SK-N-SH (cell line): Measurements from ENCODE around the gene ASCC3. TPM values are rescaled to one million over a fixed set of nuclear protein-coding genes. Genes with fewer than 3 reads are reported as not detected.

Experiments used
- CTCF ChIA-PET: fragments of 300-600, 350-600 bp; formaldehyde crosslinking; extraction: SDS; loops from one replicate; lab custom pipeline; 2021; lab: Yijun Ruan, JAX
- POLR2A ChIA-PET: fragments of 350-600 bp; sonication (Branson Sonifier 250); formaldehyde crosslinking; extraction: SDS; loops from one replicate; lab custom pipeline; 2020; ENCODE audit warnings: antibody characterized with exemption, inconsistent platforms; lab: Yijun Ruan, JAX
- DNase-seq: peaks from one replicate; pipeline ENCODE4 v3.0.0; 2012
- H2AFZ ChIP-seq: fragments of 200-600 bp; sonication (generic); 2 replicates; pipeline ENCODE4 v1.8.1; 2016; ENCODE audit warnings: antibody characterized with exemption, mild to moderate bottlenecking, low read depth
- H3F3A ChIP-seq: fragments of 200-600 bp; sonication (generic); replicated peaks from 2 replicates; pipeline ENCODE3; 2016; ENCODE audit warnings: antibody characterized with exemption, mild to moderate bottlenecking; ENCODE audit not compliant: insufficient read depth
- H3K27ac ChIP-seq, 2 experiments: fragments of 200-500 bp in 1 of 2; fragments of 200-600 bp in 1 of 2; sonication (Bioruptor generic) in 1 of 2; sonication (generic), shearing (Covaris generic) in 1 of 2; 2 replicates each; pipeline versions ENCODE4 v1.5.1 to v1.6.1; 2014 to 2016; ENCODE audit warnings: low read depth in 2 of 2, inconsistent platforms in 1 of 2, low read length in 1 of 2, mild to moderate bottlenecking in 1 of 2, mixed read lengths in 1 of 2
- H3K27me3 ChIP-seq: fragments of 200-600 bp; sonication (generic), shearing (Covaris generic); 2 replicates; pipeline ENCODE4 v1.6.1; 2016; ENCODE audit warnings: mixed run types; ENCODE audit not compliant: insufficient read depth
- H3K36me3 ChIP-seq, 2 experiments: fragments of 200-500 bp in 1 of 2; fragments of 200-600 bp in 1 of 2; sonication (Bioruptor generic) in 1 of 2; sonication (generic) in 1 of 2; replicated peaks in 1 of 2; 2 replicates each; pipeline versions ENCODE3 to v1.5.1; 2014 to 2016; ENCODE audit warnings: low read length in 1 of 2, mild to moderate bottlenecking in 1 of 2; ENCODE audit not compliant: insufficient read depth in 2 of 2, control insufficient read depth in 1 of 2
- H3K4me1 ChIP-seq, 2 experiments: fragments of 200-500 bp in 1 of 2; fragments of 200-600 bp in 1 of 2; sonication (Bioruptor generic) in 1 of 2; sonication (generic), shearing (Covaris generic) in 1 of 2; 2 replicates each; pipeline versions ENCODE4 v1.5.1 to v1.6.1; 2014 to 2016; ENCODE audit warnings: low read depth in 1 of 2, low read length in 1 of 2, mixed run types in 1 of 2; ENCODE audit not compliant: insufficient read depth in 2 of 2, control insufficient read depth in 1 of 2
- H3K4me2 ChIP-seq: fragments of 200-600 bp; sonication (generic), shearing (Covaris generic); 2 replicates; pipeline ENCODE4 v1.6.1; 2017; ENCODE audit warnings: mixed run types
- H3K4me3 ChIP-seq, 2 experiments: fragments of 200-500 bp in 1 of 2; fragments of 200-600 bp in 1 of 2; sonication (Bioruptor generic) in 1 of 2; sonication (generic), shearing (Covaris generic) in 1 of 2; 2 replicates each; pipeline versions ENCODE4 v1.5.1 to v1.8.1; 2014 to 2016; ENCODE audit warnings: low read depth in 2 of 2, inconsistent platforms in 1 of 2, low read length in 1 of 2, mild to moderate bottlenecking in 1 of 2, mixed read lengths in 1 of 2, moderate library complexity in 1 of 2
- H3K79me2 ChIP-seq: fragments of 200-600 bp; sonication (generic); 2 replicates; pipeline ENCODE4 v1.8.1; 2017; ENCODE audit warnings: mild to moderate bottlenecking; ENCODE audit not compliant: insufficient read depth
- H3K9ac ChIP-seq: fragments of 200-600 bp; sonication (generic); 2 replicates; pipeline ENCODE4 v1.6.1; 2017; ENCODE audit warnings: mixed run types
- H3K9me2 ChIP-seq: fragments of 200-600 bp; sonication (generic); 2 replicates; pipeline ENCODE4 v1.6.1; 2017; ENCODE audit warnings: mixed run types
- H3K9me3 ChIP-seq: fragments of 200-600 bp; sonication (generic); 2 replicates; pipeline ENCODE4 v1.6.1; 2017; ENCODE audit warnings: mixed run types, mild to moderate bottlenecking, moderate library complexity
- H4K20me1 ChIP-seq: fragments of 200-600 bp; sonication (generic); 2 replicates; pipeline ENCODE4 v1.6.1; 2017; ENCODE audit warnings: mild to moderate bottlenecking, mixed run types; ENCODE audit not compliant: insufficient read depth
- CHD2 ChIP-seq: fragments of 150-350 bp; IDR thresholded peaks from 2 replicates; pipeline ENCODE4 v1.6.1; 2018; ENCODE audit warnings: low read length; ENCODE audit not compliant: partially characterized antibody
- EP300 ChIP-seq, 2 experiments: IDR thresholded peaks; 2 replicates each; pipeline versions ENCODE4 v1.4.0 to v1.6.1; 2012; ENCODE audit warnings: borderline replicate concordance in 1 of 2, low read depth in 1 of 2, low read length in 1 of 2
- FOSL2 ChIP-seq: IDR thresholded peaks from 2 replicates; pipeline ENCODE4 v1.4.0; 2012; ENCODE audit warnings: low read depth, mild to moderate bottlenecking, moderate library complexity, borderline replicate concordance
- GABPA ChIP-seq: IDR thresholded peaks from 2 replicates; pipeline ENCODE4 v1.4.0; 2012; ENCODE audit warnings: low read depth, mild to moderate bottlenecking
- GATA2 ChIP-seq: sonication (generic); formaldehyde crosslinking; IDR thresholded peaks from 2 replicates; pipeline ENCODE4 v1.5.0; 2020; ENCODE audit warnings: mild to moderate bottlenecking, missing genetic modification reagents
- JUND ChIP-seq: IDR thresholded peaks from 2 replicates; pipeline ENCODE4 v1.4.0; 2012
- POLR2AphosphoS5 ChIP-seq: IDR thresholded peaks from 2 replicates; pipeline ENCODE4 v1.6.1; 2012; ENCODE audit warnings: low read depth, low read length
- RAD21 ChIP-seq: IDR thresholded peaks from 2 replicates; pipeline ENCODE4 v1.6.1; 2012; ENCODE audit warnings: mild to moderate bottlenecking, low read length
- SIN3A ChIP-seq: IDR thresholded peaks from 2 replicates; pipeline ENCODE4 v1.6.1; 2012; ENCODE audit warnings: low read depth, mild to moderate bottlenecking, low read length, moderate library complexity, borderline replicate concordance
- TEAD4 ChIP-seq: IDR thresholded peaks from 2 replicates; pipeline ENCODE4 v1.4.0; 2012; ENCODE audit warnings: mild to moderate bottlenecking, borderline replicate concordance; ENCODE audit not compliant: insufficient read depth
- WGBS: methylation state at CpG from one replicate; pipeline ENCODE4 v1.1.6; 2017; ENCODE audit warnings: low lambda C conversion rate; 5-methylcytosine and 5-hydroxymethylcytosine counted together
- polyA plus RNA-seq, 3 experiments: library from polyadenylated mRNA; depleted of rRNA; stranded (reverse); fragments of >200 nt; gene quantifications; 2 replicates each; pipeline ENCODE4 v1.2.3, GENCODE V29; 2012
- TF ChIP-seq, protein P1 (sequence below): fragments of 150-350 bp; IDR thresholded peaks from 2 replicates; pipeline ENCODE4 v1.6.1; 2016; ENCODE audit warnings: mild to moderate bottlenecking, low read depth, low read length
- TF ChIP-seq, protein P2 (sequence below): IDR thresholded peaks from 2 replicates; pipeline ENCODE4 v1.6.1; 2012; ENCODE audit warnings: mild to moderate bottlenecking, low read depth, low read length, moderate library complexity
- TF ChIP-seq, protein P3 (sequence below): IDR thresholded peaks from 2 replicates; pipeline ENCODE4 v1.4.0; 2012; ENCODE audit warnings: low read depth, borderline replicate concordance
- TF ChIP-seq, protein P4 (sequence below): fragments of 200-600 bp; sonication (generic); IDR thresholded peaks from 2 replicates; pipeline ENCODE4 v1.6.1; 2017; ENCODE audit warnings: antibody characterized with exemption, mild to moderate bottlenecking, moderate library complexity
- TF ChIP-seq, protein P5 (sequence below): IDR thresholded peaks from 2 replicates; pipeline ENCODE4 v1.4.0; 2012; ENCODE audit warnings: low read depth, borderline replicate concordance
- TF ChIP-seq, protein P6 (sequence below): fragments of 150-350 bp; IDR thresholded peaks from 2 replicates; pipeline ENCODE4 v1.6.1; 2017; ENCODE audit warnings: antibody characterized with exemption, low read length, low read depth, borderline replicate concordance

The ASCC3 gene
- polyA plus RNA-seq, 1 of the 3 experiments (the other 2 are of a cell fraction), result 17.9 TPM

DNA sequence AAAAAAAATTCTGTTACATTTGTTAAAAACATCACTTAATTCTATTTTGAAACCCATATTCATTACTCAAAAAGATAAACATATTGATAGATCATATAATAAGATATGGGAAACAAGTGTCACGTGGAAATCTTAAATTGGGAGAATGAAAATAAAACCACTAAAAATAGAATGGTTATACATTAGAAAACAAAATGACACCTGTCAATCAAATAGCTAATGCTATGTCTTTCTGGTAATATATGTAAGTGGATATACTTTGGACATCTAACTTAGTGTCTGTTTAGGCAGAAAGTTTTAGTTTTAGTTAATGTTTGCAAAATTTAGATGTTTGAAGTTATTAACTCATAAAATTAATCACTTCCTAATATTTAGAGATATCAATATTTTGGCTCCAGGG lies 321.3 kb downstream of the ASCC3 start:
- no peak overlapping the region for H3K27ac ChIP-seq
- H3K36me3 ChIP-seq, result peaks cover 0 to 19% of the 10 kb centered on the region in 2 experiments
- TF ChIP-seq, protein P1, sequence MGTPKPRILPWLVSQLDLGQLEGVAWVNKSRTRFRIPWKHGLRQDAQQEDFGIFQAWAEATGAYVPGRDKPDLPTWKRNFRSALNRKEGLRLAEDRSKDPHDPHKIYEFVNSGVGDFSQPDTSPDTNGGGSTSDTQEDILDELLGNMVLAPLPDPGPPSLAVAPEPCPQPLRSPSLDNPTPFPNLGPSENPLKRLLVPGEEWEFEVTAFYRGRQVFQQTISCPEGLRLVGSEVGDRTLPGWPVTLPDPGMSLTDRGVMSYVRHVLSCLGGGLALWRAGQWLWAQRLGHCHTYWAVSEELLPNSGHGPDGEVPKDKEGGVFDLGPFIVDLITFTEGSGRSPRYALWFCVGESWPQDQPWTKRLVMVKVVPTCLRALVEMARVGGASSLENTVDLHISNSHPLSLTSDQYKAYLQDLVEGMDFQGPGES, result no peak
- TF ChIP-seq SIN3A (no peak), RAD21 (no peak), JUND (no peak), FOSL2 (no peak), POLR2AphosphoS5 (no peak), CHD2 (no peak), GATA2 (CRISPR knock-in tag) (no peak), GABPA (no peak), TEAD4 (no peak), EP300 (IDR thresholded peaks at IDR 0.05; ENCODE audit: borderline replicate concordance in 1 of 2, low read depth in 1 of 2, low read length in 1 of 2) (no peak)
- TF ChIP-seq, protein P2, sequence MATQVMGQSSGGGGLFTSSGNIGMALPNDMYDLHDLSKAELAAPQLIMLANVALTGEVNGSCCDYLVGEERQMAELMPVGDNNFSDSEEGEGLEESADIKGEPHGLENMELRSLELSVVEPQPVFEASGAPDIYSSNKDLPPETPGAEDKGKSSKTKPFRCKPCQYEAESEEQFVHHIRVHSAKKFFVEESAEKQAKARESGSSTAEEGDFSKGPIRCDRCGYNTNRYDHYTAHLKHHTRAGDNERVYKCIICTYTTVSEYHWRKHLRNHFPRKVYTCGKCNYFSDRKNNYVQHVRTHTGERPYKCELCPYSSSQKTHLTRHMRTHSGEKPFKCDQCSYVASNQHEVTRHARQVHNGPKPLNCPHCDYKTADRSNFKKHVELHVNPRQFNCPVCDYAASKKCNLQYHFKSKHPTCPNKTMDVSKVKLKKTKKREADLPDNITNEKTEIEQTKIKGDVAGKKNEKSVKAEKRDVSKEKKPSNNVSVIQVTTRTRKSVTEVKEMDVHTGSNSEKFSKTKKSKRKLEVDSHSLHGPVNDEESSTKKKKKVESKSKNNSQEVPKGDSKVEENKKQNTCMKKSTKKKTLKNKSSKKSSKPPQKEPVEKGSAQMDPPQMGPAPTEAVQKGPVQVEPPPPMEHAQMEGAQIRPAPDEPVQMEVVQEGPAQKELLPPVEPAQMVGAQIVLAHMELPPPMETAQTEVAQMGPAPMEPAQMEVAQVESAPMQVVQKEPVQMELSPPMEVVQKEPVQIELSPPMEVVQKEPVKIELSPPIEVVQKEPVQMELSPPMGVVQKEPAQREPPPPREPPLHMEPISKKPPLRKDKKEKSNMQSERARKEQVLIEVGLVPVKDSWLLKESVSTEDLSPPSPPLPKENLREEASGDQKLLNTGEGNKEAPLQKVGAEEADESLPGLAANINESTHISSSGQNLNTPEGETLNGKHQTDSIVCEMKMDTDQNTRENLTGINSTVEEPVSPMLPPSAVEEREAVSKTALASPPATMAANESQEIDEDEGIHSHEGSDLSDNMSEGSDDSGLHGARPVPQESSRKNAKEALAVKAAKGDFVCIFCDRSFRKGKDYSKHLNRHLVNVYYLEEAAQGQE, result no peak
- TF ChIP-seq, protein P3, sequence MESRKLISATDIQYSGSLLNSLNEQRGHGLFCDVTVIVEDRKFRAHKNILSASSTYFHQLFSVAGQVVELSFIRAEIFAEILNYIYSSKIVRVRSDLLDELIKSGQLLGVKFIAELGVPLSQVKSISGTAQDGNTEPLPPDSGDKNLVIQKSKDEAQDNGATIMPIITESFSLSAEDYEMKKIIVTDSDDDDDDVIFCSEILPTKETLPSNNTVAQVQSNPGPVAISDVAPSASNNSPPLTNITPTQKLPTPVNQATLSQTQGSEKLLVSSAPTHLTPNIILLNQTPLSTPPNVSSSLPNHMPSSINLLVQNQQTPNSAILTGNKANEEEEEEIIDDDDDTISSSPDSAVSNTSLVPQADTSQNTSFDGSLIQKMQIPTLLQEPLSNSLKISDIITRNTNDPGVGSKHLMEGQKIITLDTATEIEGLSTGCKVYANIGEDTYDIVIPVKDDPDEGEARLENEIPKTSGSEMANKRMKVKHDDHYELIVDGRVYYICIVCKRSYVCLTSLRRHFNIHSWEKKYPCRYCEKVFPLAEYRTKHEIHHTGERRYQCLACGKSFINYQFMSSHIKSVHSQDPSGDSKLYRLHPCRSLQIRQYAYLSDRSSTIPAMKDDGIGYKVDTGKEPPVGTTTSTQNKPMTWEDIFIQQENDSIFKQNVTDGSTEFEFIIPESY, result no peak
- TF ChIP-seq, protein P4, sequence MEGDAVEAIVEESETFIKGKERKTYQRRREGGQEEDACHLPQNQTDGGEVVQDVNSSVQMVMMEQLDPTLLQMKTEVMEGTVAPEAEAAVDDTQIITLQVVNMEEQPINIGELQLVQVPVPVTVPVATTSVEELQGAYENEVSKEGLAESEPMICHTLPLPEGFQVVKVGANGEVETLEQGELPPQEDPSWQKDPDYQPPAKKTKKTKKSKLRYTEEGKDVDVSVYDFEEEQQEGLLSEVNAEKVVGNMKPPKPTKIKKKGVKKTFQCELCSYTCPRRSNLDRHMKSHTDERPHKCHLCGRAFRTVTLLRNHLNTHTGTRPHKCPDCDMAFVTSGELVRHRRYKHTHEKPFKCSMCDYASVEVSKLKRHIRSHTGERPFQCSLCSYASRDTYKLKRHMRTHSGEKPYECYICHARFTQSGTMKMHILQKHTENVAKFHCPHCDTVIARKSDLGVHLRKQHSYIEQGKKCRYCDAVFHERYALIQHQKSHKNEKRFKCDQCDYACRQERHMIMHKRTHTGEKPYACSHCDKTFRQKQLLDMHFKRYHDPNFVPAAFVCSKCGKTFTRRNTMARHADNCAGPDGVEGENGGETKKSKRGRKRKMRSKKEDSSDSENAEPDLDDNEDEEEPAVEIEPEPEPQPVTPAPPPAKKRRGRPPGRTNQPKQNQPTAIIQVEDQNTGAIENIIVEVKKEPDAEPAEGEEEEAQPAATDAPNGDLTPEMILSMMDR, result no peak
- TF ChIP-seq, protein P5, sequence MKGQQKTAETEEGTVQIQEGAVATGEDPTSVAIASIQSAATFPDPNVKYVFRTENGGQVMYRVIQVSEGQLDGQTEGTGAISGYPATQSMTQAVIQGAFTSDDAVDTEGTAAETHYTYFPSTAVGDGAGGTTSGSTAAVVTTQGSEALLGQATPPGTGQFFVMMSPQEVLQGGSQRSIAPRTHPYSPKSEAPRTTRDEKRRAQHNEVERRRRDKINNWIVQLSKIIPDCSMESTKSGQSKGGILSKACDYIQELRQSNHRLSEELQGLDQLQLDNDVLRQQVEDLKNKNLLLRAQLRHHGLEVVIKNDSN, result no peak
- TF ChIP-seq, protein P6, sequence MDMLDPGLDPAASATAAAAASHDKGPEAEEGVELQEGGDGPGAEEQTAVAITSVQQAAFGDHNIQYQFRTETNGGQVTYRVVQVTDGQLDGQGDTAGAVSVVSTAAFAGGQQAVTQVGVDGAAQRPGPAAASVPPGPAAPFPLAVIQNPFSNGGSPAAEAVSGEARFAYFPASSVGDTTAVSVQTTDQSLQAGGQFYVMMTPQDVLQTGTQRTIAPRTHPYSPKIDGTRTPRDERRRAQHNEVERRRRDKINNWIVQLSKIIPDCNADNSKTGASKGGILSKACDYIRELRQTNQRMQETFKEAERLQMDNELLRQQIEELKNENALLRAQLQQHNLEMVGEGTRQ, result no peak
- H3K9me2 ChIP-seq, result no peaks in the 10 kb centered on the region
- no peak for DNase-seq
- POLR2A ChIA-PET, result no interaction called here
- H2AFZ ChIP-seq, result no peak overlapping the region
- no peaks in the 10 kb centered on the region for H3K27me3 ChIP-seq
- no peaks in the 10 kb centered on the region for H3F3A ChIP-seq
- CTCF ChIA-PET, result interaction anchor here (0.8 to 1.3 kb wide), 2 partner anchors 17 to 100 kb away, joined by 3 read pairs; no protein-coding TSS in a partner anchor
- no peaks in the 10 kb centered on the region for H3K9me3 ChIP-seq
- no peaks in the 10 kb centered on the region for H4K20me1 ChIP-seq
- H3K4me2 ChIP-seq, result no peak overlapping the region
- no peak overlapping the region for H3K4me3 ChIP-seq
- H3K9ac ChIP-seq, result no peak overlapping the region
- H3K79me2 ChIP-seq, result no peaks in the 10 kb centered on the region
- 94% methylated on average over 1 of the region's 1 CpG for WGBS
- peaks cover 0 to 3% of the 10 kb centered on the region in 2 experiments; a peak in 1 of 4 replicates for H3K4me1 ChIP-seq
